OCI-LY7 (cell line): Measurements from ENCODE around the gene TAS2R39.

Source experiments
- EZH2phosphoT487 ChIP-seq: fragments of 200-600 bp; sonication (generic); IDR thresholded peaks from 2 replicates; pipeline ENCODE4 v1.6.1; 2018; ENCODE audit warnings: low read depth, borderline replicate concordance, mild to moderate bottlenecking, mixed run types, antibody characterized with exemption, low read length, moderate library complexity, mixed read lengths
- TF ChIP-seq, protein P1 (sequence below): fragments of 200-600 bp; sonication (generic); conservative IDR thresholded peaks from 2 replicates; pipeline ENCODE4 v1.5.1; 2014; ENCODE audit warnings: mild to moderate bottlenecking, antibody characterized with exemption, low read length, moderate library complexity, mixed read lengths

- TF ChIP-seq, protein P1, sequence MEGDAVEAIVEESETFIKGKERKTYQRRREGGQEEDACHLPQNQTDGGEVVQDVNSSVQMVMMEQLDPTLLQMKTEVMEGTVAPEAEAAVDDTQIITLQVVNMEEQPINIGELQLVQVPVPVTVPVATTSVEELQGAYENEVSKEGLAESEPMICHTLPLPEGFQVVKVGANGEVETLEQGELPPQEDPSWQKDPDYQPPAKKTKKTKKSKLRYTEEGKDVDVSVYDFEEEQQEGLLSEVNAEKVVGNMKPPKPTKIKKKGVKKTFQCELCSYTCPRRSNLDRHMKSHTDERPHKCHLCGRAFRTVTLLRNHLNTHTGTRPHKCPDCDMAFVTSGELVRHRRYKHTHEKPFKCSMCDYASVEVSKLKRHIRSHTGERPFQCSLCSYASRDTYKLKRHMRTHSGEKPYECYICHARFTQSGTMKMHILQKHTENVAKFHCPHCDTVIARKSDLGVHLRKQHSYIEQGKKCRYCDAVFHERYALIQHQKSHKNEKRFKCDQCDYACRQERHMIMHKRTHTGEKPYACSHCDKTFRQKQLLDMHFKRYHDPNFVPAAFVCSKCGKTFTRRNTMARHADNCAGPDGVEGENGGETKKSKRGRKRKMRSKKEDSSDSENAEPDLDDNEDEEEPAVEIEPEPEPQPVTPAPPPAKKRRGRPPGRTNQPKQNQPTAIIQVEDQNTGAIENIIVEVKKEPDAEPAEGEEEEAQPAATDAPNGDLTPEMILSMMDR = no peak
- no peak for TF ChIP-seq EZH2phosphoT487
Observed at GRCh38 chr7:143147070-143147469, 36.1 kb upstream of the TAS2R39 start.
